Neural cell (in vitro differentiated cells): ENCODE results near the gene ROBO1. TPM values are rescaled to one million over a fixed set of nuclear protein-coding genes. Genes with fewer than 3 reads are reported as not detected.

Experiments
- H2AFZ ChIP-seq: fragments of 200-600, 300-800 bp; sonication (generic), shearing (Covaris generic); 2 replicates; pipeline ENCODE4 v1.6.0; 2014; ENCODE audit warnings: low read depth, mild to moderate bottlenecking, antibody characterized with exemption, low read length, moderate library complexity
- H3F3A ChIP-seq: fragments of 200-600 bp; shearing (Covaris generic); 2 replicates; pipeline ENCODE4 v1.6.1; 2016; ENCODE audit warnings: mild to moderate bottlenecking, moderate library complexity, mixed read lengths, antibody characterized with exemption, low read length; ENCODE audit not compliant: insufficient read depth, poor library complexity, severe bottlenecking
- H3K27ac ChIP-seq: fragments of 200-600, 300-800 bp; sonication (generic), shearing (Covaris generic); 2 replicates; pipeline ENCODE4 v1.5.1; 2014; ENCODE audit warnings: mild to moderate bottlenecking, low read length, moderate library complexity
- H3K27me3 ChIP-seq: fragments of 300-800, 200-600 bp; sonication (generic), shearing (Covaris generic); 2 replicates; pipeline ENCODE4 v1.6.0; 2014; ENCODE audit warnings: mild to moderate bottlenecking, low read depth, low read length, moderate library complexity; ENCODE audit not compliant: insufficient read depth
- H3K36me3 ChIP-seq: fragments of 300-800, 200-600 bp; sonication (generic), shearing (Covaris generic); 2 replicates; pipeline ENCODE4 v1.5.1; 2014; ENCODE audit warnings: mild to moderate bottlenecking, antibody characterized with exemption, low read length, moderate library complexity; ENCODE audit not compliant: insufficient read depth
- H3K4me2 ChIP-seq: fragments of 300-800, 200-600 bp; sonication (generic), shearing (Covaris generic); 2 replicates; pipeline ENCODE4 v1.6.0; 2014; ENCODE audit warnings: mild to moderate bottlenecking, low read length
- H3K4me3 ChIP-seq: fragments of 300-800, 200-600 bp; sonication (generic), shearing (Covaris generic); 2 replicates; pipeline ENCODE4 v1.5.1; 2014; ENCODE audit warnings: mild to moderate bottlenecking, low read length, moderate library complexity
- H3K79me2 ChIP-seq: fragments of 200-600 bp; shearing (Covaris generic); replicated peaks from 2 replicates; pipeline ENCODE4 v1.6.0; 2014; ENCODE audit warnings: mild to moderate bottlenecking, low read length, moderate library complexity; ENCODE audit not compliant: insufficient read depth
- H3K9ac ChIP-seq: fragments of 300-800, 200-600 bp; sonication (generic), shearing (Covaris generic); 2 replicates; pipeline ENCODE4 v1.6.1; 2016; ENCODE audit warnings: mild to moderate bottlenecking, low read length, mixed read lengths
- H3K9me2 ChIP-seq: fragments of 200-600 bp; shearing (Covaris generic); 2 replicates; pipeline ENCODE4 v1.6.1; 2016; ENCODE audit warnings: mild to moderate bottlenecking, low read length, mixed read lengths; ENCODE audit not compliant: insufficient read depth
- H3K9me3 ChIP-seq: fragments of 200-600, 300-800 bp; sonication (generic), shearing (Covaris generic); 2 replicates; pipeline ENCODE4 v1.6.1; 2016; ENCODE audit warnings: mild to moderate bottlenecking, mixed run types, low read length, moderate library complexity, mixed read lengths
- H4K20me1 ChIP-seq: fragments of 200-600 bp; shearing (Covaris generic); 2 replicates; pipeline ENCODE4 v1.6.1; 2016; ENCODE audit warnings: mild to moderate bottlenecking, mixed run types; ENCODE audit not compliant: insufficient read depth
- EP300 ChIP-seq: fragments of 450-650 bp; conservative IDR thresholded peaks from 2 replicates; pipeline ENCODE4 v1.6.1; 2014; ENCODE audit warnings: antibody characterized with exemption, mild to moderate bottlenecking, moderate library complexity; ENCODE audit not compliant: poor library complexity, severe bottlenecking
- EZH2 ChIP-seq: fragments of 200-600, 300-800 bp; shearing (Covaris generic), sonication (generic); IDR thresholded peaks from 2 replicates; pipeline ENCODE4 v1.6.1; 2014; ENCODE audit warnings: antibody characterized with exemption, low read length, borderline replicate concordance, mild to moderate bottlenecking; ENCODE audit not compliant: insufficient read depth, poor library complexity, severe bottlenecking
- MXI1 ChIP-seq: fragments of 450-650 bp; conservative IDR thresholded peaks from 2 replicates; pipeline ENCODE4 v1.6.1; 2014; ENCODE audit warnings: antibody characterized with exemption, mild to moderate bottlenecking; ENCODE audit not compliant: poor library complexity, severe bottlenecking
- POLR2AphosphoS5 ChIP-seq: IDR thresholded peaks from 2 replicates; pipeline ENCODE4 v1.6.1; 2012
- RAD21 ChIP-seq: fragments of 450-650 bp; conservative IDR thresholded peaks from 2 replicates; pipeline ENCODE4 v1.6.1; 2014; ENCODE audit warnings: antibody characterized with exemption, mild to moderate bottlenecking, moderate library complexity
- SMC3 ChIP-seq: fragments of 450-650 bp; conservative IDR thresholded peaks from 2 replicates; pipeline ENCODE4 v1.6.1; 2014; ENCODE audit warnings: antibody characterized with exemption, mild to moderate bottlenecking, moderate library complexity; ENCODE audit not compliant: poor library complexity
- TAF1 ChIP-seq: IDR thresholded peaks from 2 replicates; pipeline ENCODE4 v1.6.1; 2012; ENCODE audit warnings: low read depth
- polyA plus RNA-seq: library from polyadenylated mRNA; depleted of rRNA; stranded (reverse); fragments of >200 nt; gene quantifications from 2 replicates; pipeline ENCODE4 v1.2.3, GENCODE V29; 2014
- TF ChIP-seq, protein P1 (sequence below): fragments of 450-650 bp; IDR thresholded peaks from 2 replicates; pipeline ENCODE4 v1.5.1; 2014; ENCODE audit warnings: antibody characterized with exemption, mild to moderate bottlenecking, moderate library complexity; ENCODE audit not compliant: poor library complexity, severe bottlenecking
- TF ChIP-seq, protein P2 (sequence below): IDR thresholded peaks from 2 replicates; pipeline ENCODE4 v1.6.1; 2012; ENCODE audit warnings: borderline replicate concordance

ROBO1 gene
- polyA plus RNA-seq, 1 donor from 2014 or later, result 183 TPM

DNA sequence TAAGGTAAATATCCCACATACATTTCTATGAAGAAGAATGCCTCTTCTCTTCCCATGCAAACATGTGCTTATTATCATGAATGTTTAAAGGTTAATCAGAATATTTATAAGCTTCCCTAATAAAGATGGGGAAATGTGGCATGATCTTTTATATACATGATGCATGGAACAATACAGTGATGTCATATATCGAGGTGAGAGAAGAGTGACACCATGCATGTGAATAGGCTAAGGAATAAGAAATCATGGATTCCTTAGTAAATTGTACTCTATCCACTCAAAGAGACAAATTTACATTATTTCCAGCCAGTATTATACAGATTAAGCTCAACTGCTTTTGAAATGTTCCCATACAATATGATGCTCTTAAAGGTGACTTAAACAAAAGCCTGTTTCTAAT, 1035.3 kb downstream of the ROBO1 start:
- Histone ChIP-seq H3K27me3 (no peaks in the 10 kb centered on the region), H3K36me3 (no peaks in the 10 kb centered on the region), H3K9ac (no peak overlapping the region), H2AFZ (no peak overlapping the region), H3K4me2 (no peak overlapping the region), H3K79me2 (peaks cover 3% of the 10 kb centered on the region), H3F3A (peaks cover 5% of the 10 kb centered on the region), H3K9me3 (no peaks in the 10 kb centered on the region), H4K20me1 (no peaks in the 10 kb centered on the region), H3K9me2 (no peaks in the 10 kb centered on the region), H3K27ac (peak overlapping the region; percentile 41), H3K4me3 (no peak overlapping the region)
- TF ChIP-seq RAD21 (no peak), SMC3 (no peak), EP300 (no peak), TAF1 (no peak), MXI1 (no peak), POLR2AphosphoS5 (no peak)
- TF ChIP-seq, protein P1, sequence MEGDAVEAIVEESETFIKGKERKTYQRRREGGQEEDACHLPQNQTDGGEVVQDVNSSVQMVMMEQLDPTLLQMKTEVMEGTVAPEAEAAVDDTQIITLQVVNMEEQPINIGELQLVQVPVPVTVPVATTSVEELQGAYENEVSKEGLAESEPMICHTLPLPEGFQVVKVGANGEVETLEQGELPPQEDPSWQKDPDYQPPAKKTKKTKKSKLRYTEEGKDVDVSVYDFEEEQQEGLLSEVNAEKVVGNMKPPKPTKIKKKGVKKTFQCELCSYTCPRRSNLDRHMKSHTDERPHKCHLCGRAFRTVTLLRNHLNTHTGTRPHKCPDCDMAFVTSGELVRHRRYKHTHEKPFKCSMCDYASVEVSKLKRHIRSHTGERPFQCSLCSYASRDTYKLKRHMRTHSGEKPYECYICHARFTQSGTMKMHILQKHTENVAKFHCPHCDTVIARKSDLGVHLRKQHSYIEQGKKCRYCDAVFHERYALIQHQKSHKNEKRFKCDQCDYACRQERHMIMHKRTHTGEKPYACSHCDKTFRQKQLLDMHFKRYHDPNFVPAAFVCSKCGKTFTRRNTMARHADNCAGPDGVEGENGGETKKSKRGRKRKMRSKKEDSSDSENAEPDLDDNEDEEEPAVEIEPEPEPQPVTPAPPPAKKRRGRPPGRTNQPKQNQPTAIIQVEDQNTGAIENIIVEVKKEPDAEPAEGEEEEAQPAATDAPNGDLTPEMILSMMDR, result no peak
- TF ChIP-seq, protein P2, sequence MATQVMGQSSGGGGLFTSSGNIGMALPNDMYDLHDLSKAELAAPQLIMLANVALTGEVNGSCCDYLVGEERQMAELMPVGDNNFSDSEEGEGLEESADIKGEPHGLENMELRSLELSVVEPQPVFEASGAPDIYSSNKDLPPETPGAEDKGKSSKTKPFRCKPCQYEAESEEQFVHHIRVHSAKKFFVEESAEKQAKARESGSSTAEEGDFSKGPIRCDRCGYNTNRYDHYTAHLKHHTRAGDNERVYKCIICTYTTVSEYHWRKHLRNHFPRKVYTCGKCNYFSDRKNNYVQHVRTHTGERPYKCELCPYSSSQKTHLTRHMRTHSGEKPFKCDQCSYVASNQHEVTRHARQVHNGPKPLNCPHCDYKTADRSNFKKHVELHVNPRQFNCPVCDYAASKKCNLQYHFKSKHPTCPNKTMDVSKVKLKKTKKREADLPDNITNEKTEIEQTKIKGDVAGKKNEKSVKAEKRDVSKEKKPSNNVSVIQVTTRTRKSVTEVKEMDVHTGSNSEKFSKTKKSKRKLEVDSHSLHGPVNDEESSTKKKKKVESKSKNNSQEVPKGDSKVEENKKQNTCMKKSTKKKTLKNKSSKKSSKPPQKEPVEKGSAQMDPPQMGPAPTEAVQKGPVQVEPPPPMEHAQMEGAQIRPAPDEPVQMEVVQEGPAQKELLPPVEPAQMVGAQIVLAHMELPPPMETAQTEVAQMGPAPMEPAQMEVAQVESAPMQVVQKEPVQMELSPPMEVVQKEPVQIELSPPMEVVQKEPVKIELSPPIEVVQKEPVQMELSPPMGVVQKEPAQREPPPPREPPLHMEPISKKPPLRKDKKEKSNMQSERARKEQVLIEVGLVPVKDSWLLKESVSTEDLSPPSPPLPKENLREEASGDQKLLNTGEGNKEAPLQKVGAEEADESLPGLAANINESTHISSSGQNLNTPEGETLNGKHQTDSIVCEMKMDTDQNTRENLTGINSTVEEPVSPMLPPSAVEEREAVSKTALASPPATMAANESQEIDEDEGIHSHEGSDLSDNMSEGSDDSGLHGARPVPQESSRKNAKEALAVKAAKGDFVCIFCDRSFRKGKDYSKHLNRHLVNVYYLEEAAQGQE, result no peak

DNA sequence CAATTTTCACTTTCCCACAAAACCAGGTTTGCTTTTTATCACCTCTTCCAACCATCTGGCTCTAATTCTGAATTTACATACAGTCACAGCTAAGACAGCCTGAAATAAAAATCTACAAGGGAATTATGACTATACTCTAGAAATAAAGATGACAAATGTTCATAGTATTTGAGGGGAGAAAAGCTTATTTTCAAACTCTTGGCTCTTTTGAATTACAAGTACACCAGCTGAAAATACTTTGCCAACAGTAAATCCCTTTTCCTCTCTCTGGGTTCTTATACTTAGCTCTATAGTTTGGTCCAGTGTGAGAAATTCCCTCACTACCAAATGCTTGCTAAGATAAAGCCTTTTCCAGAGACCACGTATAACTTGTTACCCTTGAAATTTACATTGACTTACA, 1037.9 kb downstream of the ROBO1 start:
- no peaks in the 10 kb centered on the region for H3K9me3 ChIP-seq
- H3K9me2 ChIP-seq, result no peaks in the 10 kb centered on the region
- H4K20me1 ChIP-seq, result no peaks in the 10 kb centered on the region
- no peak overlapping the region for H2AFZ ChIP-seq
- no peak overlapping the region for H3K27ac ChIP-seq
- no peak overlapping the region for H3K4me2 ChIP-seq
- H3K79me2 ChIP-seq, result no peaks in the 10 kb centered on the region
- H3F3A ChIP-seq, result peaks cover 9% of the 10 kb centered on the region
- TF ChIP-seq RAD21 (no peak), SMC3 (no peak), TAF1 (no peak), EZH2 (no peak)
- no peak overlapping the region for H3K9ac ChIP-seq
- H3K27me3 ChIP-seq, result no peaks in the 10 kb centered on the region
- no peak overlapping the region for H3K4me3 ChIP-seq
- no peaks in the 10 kb centered on the region for H3K36me3 ChIP-seq
